ENCODE results near the gene LYAR. TPM values are rescaled to one million over a fixed set of nuclear protein-coding genes. Genes with fewer than 3 reads are reported as not detected.

The LYAR gene
- total RNA-seq, 4 donors from 2014 or later = 4.7 to 16.1 (median 10.3) TPM

DNA sequence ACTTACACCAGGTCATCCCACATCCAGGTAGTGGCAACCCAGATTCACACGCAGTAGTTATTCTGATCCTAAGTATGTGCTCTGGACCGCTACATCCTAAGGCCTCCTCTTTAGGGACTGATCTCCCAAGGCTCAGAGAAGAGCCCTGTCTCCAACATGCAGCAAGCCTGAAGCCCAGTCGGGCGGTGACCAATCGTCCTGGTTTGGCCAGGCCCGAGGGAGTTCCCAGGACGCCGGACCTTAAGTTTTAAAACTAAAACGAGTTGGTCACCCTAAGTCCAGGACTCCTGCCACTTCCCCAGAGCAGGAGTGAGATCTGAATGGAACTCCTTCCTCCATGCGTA lies 385 bp downstream of the LYAR start:
- TF ChIP-seq, protein P1, sequence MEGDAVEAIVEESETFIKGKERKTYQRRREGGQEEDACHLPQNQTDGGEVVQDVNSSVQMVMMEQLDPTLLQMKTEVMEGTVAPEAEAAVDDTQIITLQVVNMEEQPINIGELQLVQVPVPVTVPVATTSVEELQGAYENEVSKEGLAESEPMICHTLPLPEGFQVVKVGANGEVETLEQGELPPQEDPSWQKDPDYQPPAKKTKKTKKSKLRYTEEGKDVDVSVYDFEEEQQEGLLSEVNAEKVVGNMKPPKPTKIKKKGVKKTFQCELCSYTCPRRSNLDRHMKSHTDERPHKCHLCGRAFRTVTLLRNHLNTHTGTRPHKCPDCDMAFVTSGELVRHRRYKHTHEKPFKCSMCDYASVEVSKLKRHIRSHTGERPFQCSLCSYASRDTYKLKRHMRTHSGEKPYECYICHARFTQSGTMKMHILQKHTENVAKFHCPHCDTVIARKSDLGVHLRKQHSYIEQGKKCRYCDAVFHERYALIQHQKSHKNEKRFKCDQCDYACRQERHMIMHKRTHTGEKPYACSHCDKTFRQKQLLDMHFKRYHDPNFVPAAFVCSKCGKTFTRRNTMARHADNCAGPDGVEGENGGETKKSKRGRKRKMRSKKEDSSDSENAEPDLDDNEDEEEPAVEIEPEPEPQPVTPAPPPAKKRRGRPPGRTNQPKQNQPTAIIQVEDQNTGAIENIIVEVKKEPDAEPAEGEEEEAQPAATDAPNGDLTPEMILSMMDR (IDR thresholded peaks at IDR 0.05) = no peak
- TF ChIP-seq POLR2A (IDR thresholded peaks at IDR 0.05) (no peak), EP300 (IDR thresholded peaks at IDR 0.05) (no peak)
- H3K27ac ChIP-seq = peak overlapping the region in 3 of 4 donors; percentile 31 to 90 (median 78)
- H3K36me3 ChIP-seq = peaks cover 0 to 28% (median 0%) of the 10 kb centered on the region in 3 donors
- WGBS, 2 donors = 0% methylated on average over 8 to 10 of the region's 10 CpGs
- DNase-seq (ENCODE audit: low spot score in 2 of 2) = no peak
- H3K4me3 ChIP-seq = peak overlapping the region; percentile 62 to 98 (median 80)
- H3K4me1 ChIP-seq = peaks cover 0 to 40% (median 15%) of the 10 kb centered on the region in 4 donors
- H3K9me3 ChIP-seq = no peaks in the 10 kb centered on the region
- H3K27me3 ChIP-seq = no peaks in the 10 kb centered on the region

DNA sequence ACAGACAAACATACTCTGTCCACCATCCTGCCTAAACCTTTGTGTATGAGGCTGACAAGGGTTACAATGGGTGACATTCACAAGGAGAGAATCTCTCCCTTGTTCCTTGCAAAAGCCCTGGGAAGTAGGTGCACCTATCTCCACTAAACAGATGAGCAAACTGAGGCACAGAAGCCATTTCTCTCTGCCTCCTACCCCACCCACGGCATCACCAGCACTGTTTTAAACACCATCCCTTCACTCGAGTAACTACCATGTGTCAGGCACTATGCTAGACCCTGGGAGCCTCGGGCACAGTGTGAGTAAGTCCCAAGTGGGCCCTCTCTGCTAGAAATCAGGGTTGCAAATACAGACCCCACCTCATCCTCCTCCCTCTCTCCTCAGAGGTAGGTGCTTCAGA lies 899 bp downstream of the LYAR start:
- no peaks in the 10 kb centered on the region for H3K27me3 ChIP-seq
- H3K4me1 ChIP-seq = peaks cover 0 to 40% (median 15%) of the 10 kb centered on the region in 4 donors
- H3K9me3 ChIP-seq = no peaks in the 10 kb centered on the region
- H3K4me3 ChIP-seq = peak overlapping the region; percentile 62 to 98 (median 80)
- peak overlapping the region in 1 of 4 donors; percentile 90 for H3K27ac ChIP-seq
- DNase-seq (ENCODE audit: low spot score in 2 of 2) = no peak
- TF ChIP-seq POLR2A (IDR thresholded peaks at IDR 0.05) = no peak
- TF ChIP-seq EP300 (IDR thresholded peaks at IDR 0.05) = no peak
- TF ChIP-seq, protein P1 (IDR thresholded peaks at IDR 0.05) = no peak
- 28 to 31% methylated on average over 3 of the region's 3 CpGs for WGBS, 2 donors
- peaks cover 0 to 33% (median 0%) of the 10 kb centered on the region in 3 donors for H3K36me3 ChIP-seq

DNA sequence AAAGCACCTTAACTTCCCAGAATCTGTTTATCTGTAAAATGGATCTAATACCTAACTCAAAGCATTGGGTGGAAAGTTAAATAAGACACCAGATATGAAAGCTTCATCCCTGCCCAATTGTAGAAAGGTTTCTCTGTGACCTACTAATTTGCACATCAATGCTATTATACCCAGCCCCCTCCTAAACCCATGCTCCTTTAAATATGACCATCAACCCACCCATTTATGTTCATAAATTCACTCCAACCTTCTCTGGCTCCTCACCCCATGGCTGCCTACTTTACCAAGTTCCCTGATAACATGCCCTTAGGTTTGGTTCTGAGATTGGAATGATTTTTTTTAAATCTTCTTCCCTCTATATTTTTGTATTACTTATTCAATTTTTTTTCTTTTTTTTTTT lies 1.9 kb downstream of the LYAR start:
- no peak for DNase-seq (ENCODE audit: low spot score in 2 of 2)
- TF ChIP-seq POLR2A (IDR thresholded peaks at IDR 0.05) = no peak
- no peak for TF ChIP-seq EP300 (IDR thresholded peaks at IDR 0.05)
- TF ChIP-seq, protein P1 (IDR thresholded peaks at IDR 0.05) = no peak
- Histone ChIP-seq H3K36me3 (peaks cover 0 to 38% (median under 1%) of the 10 kb centered on the region in 3 donors), H3K9me3 (no peaks in the 10 kb centered on the region), H3K27ac (no peak overlapping the region), H3K4me3 (no peak overlapping the region), H3K27me3 (no peaks in the 10 kb centered on the region), H3K4me1 (peaks cover 0 to 40% (median 15%) of the 10 kb centered on the region in 4 donors)

DNA sequence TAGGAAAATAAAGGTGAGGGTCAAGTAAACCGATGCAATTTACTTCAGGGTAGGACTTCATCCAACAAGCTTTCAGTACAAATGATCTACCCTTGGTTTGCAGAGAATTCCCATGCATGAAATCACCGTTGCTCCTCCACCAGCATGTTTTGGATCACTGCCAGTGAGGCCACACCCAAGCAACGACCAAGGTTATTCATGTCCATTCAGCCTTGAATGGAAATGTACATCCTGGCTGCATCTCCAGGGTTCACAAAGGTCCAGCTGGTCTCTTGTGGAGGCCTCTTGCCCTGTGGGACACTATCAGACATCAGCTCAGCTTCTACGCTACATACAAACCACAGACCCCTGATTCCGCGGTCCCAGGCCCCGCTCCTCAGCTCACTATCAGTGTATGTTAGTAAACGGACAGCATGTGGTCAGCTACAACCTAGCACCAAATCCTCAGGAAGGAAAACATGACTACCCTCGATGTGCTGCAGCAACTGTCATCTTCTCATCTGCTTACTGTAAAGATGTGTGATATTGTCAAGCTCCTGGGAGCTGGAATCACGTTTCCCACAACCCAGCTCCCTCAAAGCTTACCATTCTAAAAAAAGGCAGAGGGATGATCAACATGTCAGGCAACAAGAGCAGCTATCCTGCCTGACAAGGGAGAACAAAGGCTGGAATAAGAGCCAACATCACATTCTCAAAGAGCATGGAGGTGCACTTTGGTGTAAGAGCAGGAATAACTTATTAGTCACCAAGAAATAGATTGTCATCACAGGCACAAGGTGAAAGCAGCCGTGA lies 4.9 kb downstream of the LYAR start:
- no peaks in the 10 kb centered on the region for H3K9me3 ChIP-seq
- TF ChIP-seq POLR2A (IDR thresholded peaks at IDR 0.05) (no peak), EP300 (IDR thresholded peaks at IDR 0.05) (no peak)
- TF ChIP-seq, protein P1 (IDR thresholded peaks at IDR 0.05) = no peak
- no peak for DNase-seq (ENCODE audit: low spot score in 2 of 2)
- no peak overlapping the region for H3K27ac ChIP-seq
- 74 to 77% methylated on average over 11 of the region's 11 CpGs for WGBS, 2 donors
- H3K4me3 ChIP-seq = no peak overlapping the region
- no peaks in the 10 kb centered on the region for H3K27me3 ChIP-seq
- peaks cover 0 to 62% (median 7%) of the 10 kb centered on the region in 3 donors for H3K36me3 ChIP-seq
- peaks cover 0 to 21% (median 7%) of the 10 kb centered on the region in 4 donors for H3K4me1 ChIP-seq

DNA sequence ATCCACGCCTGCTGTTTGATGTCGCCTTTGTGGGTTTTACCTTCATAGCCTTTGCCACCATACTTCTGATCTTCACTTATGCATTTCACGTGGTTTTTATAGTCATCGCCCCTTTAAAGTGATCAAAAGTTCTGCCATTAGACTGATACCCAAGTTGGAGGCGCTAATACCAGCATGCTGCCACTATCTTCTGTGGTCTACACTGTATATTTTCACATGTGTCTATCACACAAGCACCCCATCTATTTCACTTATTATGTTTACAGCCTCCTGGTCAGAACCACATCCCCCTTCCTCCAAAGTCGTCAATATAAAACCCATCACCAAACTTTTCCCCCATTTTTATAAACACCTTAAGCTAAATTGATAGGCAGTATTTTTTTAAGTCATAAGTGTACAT lies 8.2 kb downstream of the LYAR start:
- 88 to 93% methylated on average over 6 of the region's 6 CpGs for WGBS, 2 donors

More for the DNA sequence above, 8.2 kb downstream of the LYAR start:
- Histone ChIP-seq H3K36me3 (peaks cover 4 to 95% (median 11%) of the 10 kb centered on the region in 3 donors), H3K4me1 (no peaks in the 10 kb centered on the region), H3K4me3 (no peak overlapping the region), H3K27me3 (no peaks in the 10 kb centered on the region), H3K27ac (no peak overlapping the region), H3K9me3 (no peaks in the 10 kb centered on the region)
- no peak for DNase-seq (ENCODE audit: low spot score in 2 of 2)
- TF ChIP-seq POLR2A (IDR thresholded peaks at IDR 0.05) (no peak), EP300 (IDR thresholded peaks at IDR 0.05) (no peak)
- TF ChIP-seq, protein P1 (IDR thresholded peaks at IDR 0.05) = no peak

All from tibial nerve (tissue), 4 donors.